ENCODE results near the gene NDUFS3.

Gene NDUFS3

GRCh38 chr11:47564933-47565339 lies 13.9 kb upstream of the NDUFS3 start:
- no peak for TF ChIP-seq CTCF (IDR thresholded peaks at IDR 0.05; ENCODE audit: low read depth, low read length)
- H3K4me3 ChIP-seq (ENCODE audit: low read depth, low read length), result peak overlapping the region; percentile 89

- TF ChIP-seq CTCF (IDR thresholded peaks at IDR 0.05; ENCODE audit: low read depth, low read length), result no peak
- H3K4me3 ChIP-seq (ENCODE audit: low read depth, low read length), result peak within 1 kb of the TSS; percentile 89
Observed at GRCh38 chr11:47565340-47566148, 13.3 kb upstream of the NDUFS3 start, which contains the start of gene PTPMT1. TSS of gene PTPMT1 (plus strand) at chr11:47565599. CDS start at chr11:47565623, 24 bp downstream.

- TF ChIP-seq CTCF (IDR thresholded peaks at IDR 0.05; ENCODE audit: low read depth, low read length), result no peak
Observed at GRCh38 chr11:47566149-47566698, 12.7 kb upstream of the NDUFS3 start.

GRCh38 chr11:47569646-47570045 lies 9.2 kb upstream of the NDUFS3 start:
- TF ChIP-seq CTCF (IDR thresholded peaks at IDR 0.05; ENCODE audit: low read depth, low read length), result no peak
- H3K4me3 ChIP-seq (ENCODE audit: low read depth, low read length), result no peak overlapping the region

More at GRCh38 chr11:47566149-47566698, 12.7 kb upstream of the NDUFS3 start:
- peak overlapping the region; percentile 89 for H3K4me3 ChIP-seq (ENCODE audit: low read depth, low read length)

- no peak for TF ChIP-seq CTCF (IDR thresholded peaks at IDR 0.05; ENCODE audit: low read depth, low read length)
- no peak overlapping the region for H3K4me3 ChIP-seq (ENCODE audit: low read depth, low read length)
Observed at GRCh38 chr11:47570651-47571356, 8.1 kb upstream of the NDUFS3 start.

GRCh38 chr11:47571357-47571729 lies 7.5 kb upstream of the NDUFS3 start:
- TF ChIP-seq CTCF (IDR thresholded peaks at IDR 0.05; ENCODE audit: low read depth, low read length), result no peak
- H3K4me3 ChIP-seq (ENCODE audit: low read depth, low read length), result no peak overlapping the region

- TF ChIP-seq CTCF (IDR thresholded peaks at IDR 0.05; ENCODE audit: low read depth, low read length), result no peak
Observed at GRCh38 chr11:47571895-47572294, 7.0 kb upstream of the NDUFS3 start.

More at GRCh38 chr11:47571895-47572294, 7.0 kb upstream of the NDUFS3 start:
- H3K4me3 ChIP-seq (ENCODE audit: low read depth, low read length), result no peak overlapping the region

Measured in WI38 (cell line).